Gastroesophageal sphincter (tissue), 3 donors: ENCODE results near the gene ACTL8.

Source experiments
- EP300 ChIP-seq: sonication (generic); formaldehyde crosslinking; IDR thresholded peaks from one replicate; pipeline ENCODE4 v1.6.1; 2017; ENCODE audit warnings: antibody characterized with exemption, mild to moderate bottlenecking
- POLR2A ChIP-seq, 2 donors: fragments of 450-650 bp; IDR thresholded peaks; one replicate each; pipeline ENCODE4 v1.6.1; 2017; ENCODE audit warnings: antibody characterized with exemption in 2 of 2, mild to moderate bottlenecking in 2 of 2, moderate library complexity in 1 of 2
- POLR2AphosphoS5 ChIP-seq: sonication (generic); formaldehyde crosslinking; IDR thresholded peaks from one replicate; pipeline ENCODE4 v1.6.1; 2017; ENCODE audit warnings: antibody characterized with exemption
- TF ChIP-seq, protein P1 (sequence below), 4 experiments: fragments of 200-600 bp in 2 of 4; fragments of 450-650 bp in 2 of 4; sonication (generic) in 1 of 4; IDR thresholded peaks; one replicate each; pipeline ENCODE4 v1.5.1; 2017 to 2019; ENCODE audit warnings: antibody characterized with exemption in 4 of 4, mild to moderate bottlenecking in 2 of 4, moderate library complexity in 2 of 4

DNA sequence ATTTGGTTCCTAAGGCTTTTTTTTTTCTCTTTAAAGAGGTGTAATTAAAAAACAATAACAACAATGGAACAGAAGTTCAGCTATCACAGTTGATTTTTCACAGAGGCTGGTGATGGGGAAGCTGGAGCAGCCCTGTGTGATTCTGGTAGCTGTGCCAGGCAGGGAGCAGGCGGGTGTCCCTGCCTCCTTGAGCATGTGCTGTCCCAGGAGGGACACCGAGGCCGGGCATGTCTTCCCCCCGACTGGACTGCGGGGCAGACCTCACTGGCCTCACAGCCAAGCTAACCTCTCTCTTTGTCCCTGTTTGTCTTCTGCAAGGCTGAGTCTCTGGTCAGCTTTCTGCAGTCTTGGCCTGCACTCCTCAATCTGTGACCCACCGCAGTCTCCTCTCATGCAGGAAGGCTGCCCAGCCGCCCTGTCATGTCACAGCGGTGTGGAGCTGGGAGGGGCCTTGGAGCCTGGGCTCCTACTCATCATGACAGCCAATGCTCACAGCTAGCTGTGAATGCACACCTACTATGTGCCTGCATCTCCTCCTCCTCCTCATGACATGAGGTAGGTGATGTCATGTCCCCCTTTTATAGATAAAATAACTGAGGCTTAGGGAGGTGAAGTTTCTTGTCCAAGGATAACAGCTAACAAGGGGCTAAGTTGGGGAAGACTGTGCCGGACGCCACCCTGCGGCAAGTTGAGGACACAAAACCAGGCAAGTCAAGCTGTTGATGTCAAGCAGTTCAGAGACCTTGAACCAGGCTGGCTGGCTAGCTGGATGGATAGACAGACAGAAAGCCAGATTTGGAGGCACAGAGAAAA, 10.3 kb upstream of the ACTL8 start:
- TF ChIP-seq, protein P1, sequence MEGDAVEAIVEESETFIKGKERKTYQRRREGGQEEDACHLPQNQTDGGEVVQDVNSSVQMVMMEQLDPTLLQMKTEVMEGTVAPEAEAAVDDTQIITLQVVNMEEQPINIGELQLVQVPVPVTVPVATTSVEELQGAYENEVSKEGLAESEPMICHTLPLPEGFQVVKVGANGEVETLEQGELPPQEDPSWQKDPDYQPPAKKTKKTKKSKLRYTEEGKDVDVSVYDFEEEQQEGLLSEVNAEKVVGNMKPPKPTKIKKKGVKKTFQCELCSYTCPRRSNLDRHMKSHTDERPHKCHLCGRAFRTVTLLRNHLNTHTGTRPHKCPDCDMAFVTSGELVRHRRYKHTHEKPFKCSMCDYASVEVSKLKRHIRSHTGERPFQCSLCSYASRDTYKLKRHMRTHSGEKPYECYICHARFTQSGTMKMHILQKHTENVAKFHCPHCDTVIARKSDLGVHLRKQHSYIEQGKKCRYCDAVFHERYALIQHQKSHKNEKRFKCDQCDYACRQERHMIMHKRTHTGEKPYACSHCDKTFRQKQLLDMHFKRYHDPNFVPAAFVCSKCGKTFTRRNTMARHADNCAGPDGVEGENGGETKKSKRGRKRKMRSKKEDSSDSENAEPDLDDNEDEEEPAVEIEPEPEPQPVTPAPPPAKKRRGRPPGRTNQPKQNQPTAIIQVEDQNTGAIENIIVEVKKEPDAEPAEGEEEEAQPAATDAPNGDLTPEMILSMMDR (IDR thresholded peaks at IDR 0.05), result no peak
- no peak for TF ChIP-seq POLR2A (IDR thresholded peaks at IDR 0.05)
- no peak for TF ChIP-seq EP300
- no peak for TF ChIP-seq POLR2AphosphoS5
